ENCODE results near the gene ABHD12B.

DNA sequence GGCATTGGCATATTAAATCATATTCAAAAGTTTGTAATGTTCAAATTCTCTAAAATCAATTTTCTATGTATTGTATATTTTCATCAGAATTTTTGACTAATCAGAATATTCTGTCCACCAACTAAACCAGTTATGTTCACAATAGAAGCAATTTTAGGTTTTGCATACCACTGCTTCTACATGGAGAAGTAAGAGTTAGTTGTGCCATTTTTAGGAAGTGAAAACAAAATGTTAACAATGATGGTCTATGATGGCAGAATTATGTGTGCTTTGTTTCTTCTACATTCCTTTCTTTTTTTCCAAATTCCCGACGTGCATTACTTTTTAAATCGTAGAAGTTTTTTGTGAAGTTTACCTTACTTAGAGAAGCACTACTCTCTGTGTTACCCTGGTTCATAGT is 29.5 kb downstream of the ABHD12B start:
- no peak for TF ChIP-seq POLR2A (IDR thresholded peaks at IDR 0.05; ENCODE audit: low read length)
- TF ChIP-seq GATA1 (IDR thresholded peaks at IDR 0.05; ENCODE audit: low read depth, low read length), result no peak
